H1 (cell line): Measurements from ENCODE around the gene SMARCC2. TPM values are rescaled to one million over a fixed set of nuclear protein-coding genes. Genes with fewer than 3 reads are reported as not detected.

Experiments
- CEBPB ChIP-seq: IDR thresholded peaks from 2 replicates; pipeline ENCODE4 v1.6.1; 2012; ENCODE audit warnings: low read depth, low read length
- CTCF ChIP-seq, 3 experiments: IDR thresholded peaks; 1 replicate in 2 of 3; 2 replicates in 1 of 3; pipeline versions ENCODE4 v1.5.1 to v1.6.1; 2011; ENCODE audit warnings: low read length in 3 of 3, mild to moderate bottlenecking in 3 of 3, inconsistent platforms in 2 of 3, low read depth in 1 of 3, moderate library complexity in 1 of 3; ENCODE audit not compliant: insufficient read depth in 1 of 3; ENCODE audit errors: control extremely low read depth in 1 of 3
- EGR1 ChIP-seq: IDR thresholded peaks from 2 replicates; pipeline ENCODE4 v1.6.1; 2011; ENCODE audit warnings: low read depth, low read length, borderline replicate concordance
- MAFK ChIP-seq: IDR thresholded peaks from 2 replicates; pipeline ENCODE4 v1.6.1; 2012; ENCODE audit warnings: low read depth, mild to moderate bottlenecking, improper control_type of control experiment, low read length
- NRF1 ChIP-seq: IDR thresholded peaks from 2 replicates; pipeline ENCODE4 v1.6.1; 2011; ENCODE audit warnings: mild to moderate bottlenecking, low read depth, low read length, improper control_type of control experiment
- SRF ChIP-seq: IDR thresholded peaks from 2 replicates; pipeline ENCODE4 v1.6.1; 2011; ENCODE audit warnings: mild to moderate bottlenecking, low read depth, low read length, moderate library complexity
- polyA plus RNA-seq, 7 experiments: library from polyadenylated mRNA; depleted of rRNA in 3 of 7; stranded (reverse) in 5 of 7; unstranded in 2 of 7; fragments of >200 nt in 5 of 7; fragments of 200-250 nt in 2 of 7; gene quantifications; 1 replicate in 5 of 7; 2 replicates in 1 of 7; 4 replicates in 1 of 7; pipeline versions ENCODE4 v1.2.1 to v1.2.3, GENCODE V29; 2011 to 2013; ENCODE audit warnings: missing spikeins in 2 of 7, mixed read lengths in 2 of 7
- total RNA-seq: library from RNA; stranded (reverse); fragmentation: NEBNext Ultra II Directional; extraction: Animal tissue kit (Norgen Biotek cat#: 25700); gene quantifications from 2 replicates; pipeline ENCODE4 v1.2.1, GENCODE V29; 2021

SMARCC2 gene
- total and polyA plus RNA-seq, 2 of the 8 experiments (the other 6 are each of a cell fraction or from before 2014, with no cell fraction given), result 33.9 to 78.5 TPM

GRCh38 chr12:56169229-56169759 is 20.0 kb downstream of the SMARCC2 start (continued):
- TF ChIP-seq NRF1 (no peak), CTCF (IDR thresholded peaks at IDR 0.05; ENCODE audit: control extremely low read depth in 1 of 3, insufficient read depth in 1 of 3, low read depth in 1 of 3, low read length in 3 of 3) (no peak), EGR1 (no peak), MAFK (no peak), SRF (no peak), CEBPB (no peak)
